HL-60/S4 treated with phorbol 12-myristate 13-acetate at 8.2 ng/mL for 4 days and 3 days (cell line): Measurements from ENCODE around the gene FHOD3.
"Not testable (repeated sequence)": the region's sequence is repeated elsewhere in the genome, so short reads cannot be mapped to it uniquely, and the experiment has no call there.

Experiments
- in situ Hi-C: fragments of 300-500 bp; cut with MboI; formaldehyde crosslinking; loops from 2 replicates; pipeline ENCODE4 v1.15.0; 2022; ENCODE audit warnings: low sequenced_read_pairs

The FHOD3 gene

GRCh38 chr18:36533446-36534153, 236.1 kb downstream of the FHOD3 start:
- in situ Hi-C loops: no loop called here

GRCh38 chr18:36534154-36534688, 236.7 kb downstream of the FHOD3 start:
- in situ Hi-C loops: no loop called here

GRCh38 chr18:36535202-36535935, 237.9 kb downstream of the FHOD3 start:
- in situ Hi-C loops: no loop called here

GRCh38 chr18:36536426-36536825, 238.9 kb downstream of the FHOD3 start:
- in situ Hi-C loops: no loop called here

- in situ Hi-C loops: no loop called here
These were observed 239.8 kb downstream of the FHOD3 start for GRCh38 chr18:36537289-36537688.

- in situ Hi-C loops: no loop called here
These were observed 242.2 kb downstream of the FHOD3 start for GRCh38 chr18:36539674-36540231.

- in situ Hi-C loops: no loop called here
These were observed 245.5 kb downstream of the FHOD3 start for GRCh38 chr18:36543030-36543429.

GRCh38 chr18:36543991-36544725, 246.6 kb downstream of the FHOD3 start:
- in situ Hi-C loops: no loop called here

GRCh38 chr18:36545821-36546427, 248.4 kb downstream of the FHOD3 start:
- in situ Hi-C loops: no loop called here

- in situ Hi-C loops: no loop called here
These were observed 249.4 kb downstream of the FHOD3 start for GRCh38 chr18:36546876-36547275.

GRCh38 chr18:36547544-36547943, 250.0 kb downstream of the FHOD3 start:
- in situ Hi-C loops: no loop called here

GRCh38 chr18:36551274-36551673, 253.8 kb downstream of the FHOD3 start:
- in situ Hi-C loops: not testable (repeated sequence)

GRCh38 chr18:36558234-36558633, 260.7 kb downstream of the FHOD3 start:
- in situ Hi-C loops: no loop called here

GRCh38 chr18:36559149-36559857, 261.8 kb downstream of the FHOD3 start:
- in situ Hi-C loops: no loop called here

- in situ Hi-C loops: no loop called here
These were observed 262.7 kb downstream of the FHOD3 start for GRCh38 chr18:36560187-36560586.

GRCh38 chr18:36561046-36561445, 263.5 kb downstream of the FHOD3 start:
- in situ Hi-C loops: no loop called here

- in situ Hi-C loops: no loop called here
These were observed 267.3 kb downstream of the FHOD3 start for GRCh38 chr18:36564841-36565240.

- in situ Hi-C loops: no loop called here
These were observed 270.3 kb downstream of the FHOD3 start for GRCh38 chr18:36567800-36568199.

GRCh38 chr18:36568487-36568886, 271.0 kb downstream of the FHOD3 start:
- in situ Hi-C loops: no loop called here
